ENCODE results near the gene OGFOD1. TPM values are rescaled to one million over a fixed set of nuclear protein-coding genes. Genes with fewer than 3 reads are reported as not detected.

The OGFOD1 gene
- total RNA-seq, 2 experiments from 2014 or later: 35.1 to 56.8 TPM

DNA sequence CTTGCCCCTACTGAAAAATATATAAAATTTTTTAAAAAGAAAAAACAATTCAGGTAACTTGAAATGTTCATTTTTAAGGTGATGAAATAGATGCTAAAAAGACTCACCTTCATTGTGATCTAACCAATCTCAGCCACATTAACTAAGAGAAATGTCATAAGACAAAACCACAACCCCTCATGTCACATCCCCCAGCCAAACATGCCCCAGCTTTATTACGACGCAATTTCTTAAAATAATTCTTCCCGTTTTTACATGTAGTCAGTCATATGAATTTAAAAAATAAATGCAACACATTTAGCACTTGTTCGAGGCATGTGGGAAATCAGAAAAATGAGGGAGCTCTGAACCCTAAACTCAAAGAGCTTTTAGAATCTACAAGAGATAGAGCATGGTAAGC is 35.5 kb upstream of the OGFOD1 start:
- POLR2A ChIA-PET: interaction anchor here (0.7 to 2.1 kb wide), 3 partner anchors 15 to 364 kb away, joined by 3 to 5 read pairs (median 3); partner anchors contain the start of genes NUDT21 and OGFOD1
- Histone ChIP-seq H3K4me2 (ENCODE audit: low read length) (peak overlapping the region; percentile 47; the same call in 1 of the 2 replicates), H3K4me1 (ENCODE audit: insufficient read depth, low read length, poor library complexity, severe bottlenecking) (peaks cover 25% of the 10 kb centered on the region), H3K4me3 (ENCODE audit: low read depth, low read length, poor library complexity, severe bottlenecking) (no peak overlapping the region), H3K9me2 (ENCODE audit: insufficient read depth, low read length) (no peaks in the 10 kb centered on the region), H3K9me3 (ENCODE audit: low read length) (no peaks in the 10 kb centered on the region), H2AFZ (ENCODE audit: low read length) (no peak overlapping the region), H3K36me3 (ENCODE audit: insufficient read depth, low read length) (peaks cover 46% of the 10 kb centered on the region), H3K79me2 (ENCODE audit: insufficient read depth, low read depth, low read length) (peaks cover 63% of the 10 kb centered on the region), H4K20me1 (ENCODE audit: insufficient read depth, low read length) (peaks cover 5% of the 10 kb centered on the region; the same call in 1 of the 2 replicates), H3K27ac (ENCODE audit: low read depth, low read length, poor library complexity, severe bottlenecking) (no peak overlapping the region)
- CTCF ChIA-PET (ENCODE audit: unreplicated experiment): no interaction called here
- intact Hi-C loops (cut with micrococcal nuclease; ENCODE audit: unreplicated experiment): no loop called here
- DNase-seq (ENCODE audit: low spot score): no peak
- TF ChIP-seq EZH2phosphoT487 (IDR thresholded peaks at IDR 0.05; ENCODE audit: borderline replicate concordance, low read depth, low read length): no peak
- TF ChIP-seq, protein P1, sequence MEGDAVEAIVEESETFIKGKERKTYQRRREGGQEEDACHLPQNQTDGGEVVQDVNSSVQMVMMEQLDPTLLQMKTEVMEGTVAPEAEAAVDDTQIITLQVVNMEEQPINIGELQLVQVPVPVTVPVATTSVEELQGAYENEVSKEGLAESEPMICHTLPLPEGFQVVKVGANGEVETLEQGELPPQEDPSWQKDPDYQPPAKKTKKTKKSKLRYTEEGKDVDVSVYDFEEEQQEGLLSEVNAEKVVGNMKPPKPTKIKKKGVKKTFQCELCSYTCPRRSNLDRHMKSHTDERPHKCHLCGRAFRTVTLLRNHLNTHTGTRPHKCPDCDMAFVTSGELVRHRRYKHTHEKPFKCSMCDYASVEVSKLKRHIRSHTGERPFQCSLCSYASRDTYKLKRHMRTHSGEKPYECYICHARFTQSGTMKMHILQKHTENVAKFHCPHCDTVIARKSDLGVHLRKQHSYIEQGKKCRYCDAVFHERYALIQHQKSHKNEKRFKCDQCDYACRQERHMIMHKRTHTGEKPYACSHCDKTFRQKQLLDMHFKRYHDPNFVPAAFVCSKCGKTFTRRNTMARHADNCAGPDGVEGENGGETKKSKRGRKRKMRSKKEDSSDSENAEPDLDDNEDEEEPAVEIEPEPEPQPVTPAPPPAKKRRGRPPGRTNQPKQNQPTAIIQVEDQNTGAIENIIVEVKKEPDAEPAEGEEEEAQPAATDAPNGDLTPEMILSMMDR (conservative IDR thresholded peaks at IDR 0.05; ENCODE audit: low read length): no peak
- no TSS peak for BruUV-seq (replicated peaks)

DNA sequence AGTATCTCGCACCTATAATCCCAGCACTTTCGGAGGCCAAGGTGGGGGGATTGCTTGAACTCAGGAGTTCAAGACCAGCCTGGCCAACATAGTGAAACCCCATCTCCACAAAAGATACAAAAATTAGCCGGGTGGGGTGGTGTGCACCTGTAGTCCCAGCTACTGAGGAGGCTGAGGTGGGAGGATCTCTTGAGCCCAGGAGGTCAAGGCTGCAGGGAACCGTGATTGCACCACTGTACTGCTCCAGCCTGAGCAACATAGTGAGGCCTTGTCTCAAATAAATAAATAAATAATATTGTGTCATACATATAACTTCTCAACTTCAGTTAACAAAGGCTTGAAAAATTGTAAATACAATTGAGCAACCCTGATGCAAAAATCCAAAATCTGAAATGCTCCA is 34.2 kb upstream of the OGFOD1 start:
- H4K20me1 ChIP-seq (ENCODE audit: insufficient read depth, low read length): peaks cover 5% of the 10 kb centered on the region; the same call in 1 of the 2 replicates
- H3K4me1 ChIP-seq (ENCODE audit: insufficient read depth, low read length, poor library complexity, severe bottlenecking): peaks cover 37% of the 10 kb centered on the region
- BruUV-seq (replicated peaks): no TSS peak
- ChIA-PET CTCF (ENCODE audit: unreplicated experiment) (no interaction called here), POLR2A (interaction anchor here (0.6 to 2.1 kb wide), 3 partner anchors 16 to 1529 kb away, joined by 3 to 5 read pairs (median 3); no protein-coding TSS in a partner anchor)
- no peak for DNase-seq (ENCODE audit: low spot score)
- peaks cover 34% of the 10 kb centered on the region for H3K36me3 ChIP-seq (ENCODE audit: insufficient read depth, low read length)
- H3K4me3 ChIP-seq (ENCODE audit: low read depth, low read length, poor library complexity, severe bottlenecking): no peak overlapping the region
- H3K27ac ChIP-seq (ENCODE audit: low read depth, low read length, poor library complexity, severe bottlenecking): no peak overlapping the region
- intact Hi-C loops (cut with micrococcal nuclease; ENCODE audit: unreplicated experiment): no loop called here
- H3K79me2 ChIP-seq (ENCODE audit: insufficient read depth, low read depth, low read length): peaks cover 76% of the 10 kb centered on the region
- no peak for TF ChIP-seq EZH2phosphoT487 (IDR thresholded peaks at IDR 0.05; ENCODE audit: borderline replicate concordance, low read depth, low read length)
- TF ChIP-seq, protein P1 (conservative IDR thresholded peaks at IDR 0.05; ENCODE audit: low read length): no peak
- H2AFZ ChIP-seq (ENCODE audit: low read length): no peak overlapping the region
- H3K9me3 ChIP-seq (ENCODE audit: low read length): no peaks in the 10 kb centered on the region
- no peaks in the 10 kb centered on the region for H3K9me2 ChIP-seq (ENCODE audit: insufficient read depth, low read length)
- no peak overlapping the region for H3K4me2 ChIP-seq (ENCODE audit: low read length)

DNA sequence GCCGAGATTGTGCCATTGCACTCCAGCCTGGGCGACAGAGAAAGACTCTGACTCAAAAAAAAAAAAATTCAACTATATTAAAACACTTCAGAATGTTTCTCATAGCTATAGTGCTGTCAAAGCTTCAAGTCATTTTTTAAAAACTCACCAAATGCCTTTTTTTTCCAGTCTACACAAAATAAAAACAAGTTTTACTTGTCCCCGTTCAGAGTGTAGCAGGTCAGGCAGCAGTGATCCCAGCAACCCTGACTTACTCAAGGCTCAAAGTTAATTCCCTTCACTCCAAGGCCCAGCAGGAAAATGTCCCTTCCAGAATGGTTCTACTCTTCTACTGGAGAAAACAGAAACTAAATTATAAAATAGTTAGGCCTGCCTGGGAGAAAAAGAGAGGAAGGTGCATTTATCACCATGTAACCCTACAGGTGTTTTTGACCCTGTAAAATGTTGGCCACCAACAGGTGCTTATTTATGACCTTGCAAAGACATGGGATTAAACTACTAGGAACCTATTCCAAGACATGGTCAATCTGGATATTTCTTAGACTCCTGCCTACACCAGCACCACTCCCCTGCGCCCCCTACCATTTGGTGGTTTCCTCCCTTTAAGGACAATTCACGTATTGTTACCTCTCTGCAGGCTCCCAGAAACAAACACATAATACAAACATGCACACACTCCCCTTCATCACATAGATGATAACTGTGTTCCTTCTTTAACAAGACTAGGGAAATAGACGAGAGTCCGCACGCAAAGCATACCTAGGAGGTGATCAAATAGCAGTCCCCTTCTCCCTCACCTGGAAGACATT is 31.4 kb upstream of the OGFOD1 start:
- TF ChIP-seq EZH2phosphoT487 (IDR thresholded peaks at IDR 0.05; ENCODE audit: borderline replicate concordance, low read depth, low read length): no peak
- TF ChIP-seq, protein P1 (conservative IDR thresholded peaks at IDR 0.05; ENCODE audit: low read length): peak; percentile 57
- no peak for DNase-seq (ENCODE audit: low spot score)
- no peak overlapping the region for H2AFZ ChIP-seq (ENCODE audit: low read length)
- peak overlapping the region; percentile 90 for H3K4me2 ChIP-seq (ENCODE audit: low read length)
- H4K20me1 ChIP-seq (ENCODE audit: insufficient read depth, low read length): peaks cover 5% of the 10 kb centered on the region; the same call in 1 of the 2 replicates
- ChIA-PET CTCF (ENCODE audit: unreplicated experiment) (no interaction called here), POLR2A (interaction anchor here (0.7 to 1.3 kb wide), 3 partner anchors 11 to 31 kb away, joined by 3 to 5 read pairs (median 4); partner anchors contain the start of genes NUDT21 and OGFOD1)
- H3K4me1 ChIP-seq (ENCODE audit: insufficient read depth, low read length, poor library complexity, severe bottlenecking): peaks cover 50% of the 10 kb centered on the region
- peaks cover 10% of the 10 kb centered on the region for H3K36me3 ChIP-seq (ENCODE audit: insufficient read depth, low read length)
- no peak overlapping the region for H3K4me3 ChIP-seq (ENCODE audit: low read depth, low read length, poor library complexity, severe bottlenecking)
- no TSS peak for BruUV-seq (replicated peaks)
- peaks cover 97% of the 10 kb centered on the region for H3K79me2 ChIP-seq (ENCODE audit: insufficient read depth, low read depth, low read length)
- intact Hi-C loops (cut with micrococcal nuclease; ENCODE audit: unreplicated experiment): no loop called here
- H3K27ac ChIP-seq (ENCODE audit: low read depth, low read length, poor library complexity, severe bottlenecking): peak overlapping the region; percentile 72
- H3K9me3 ChIP-seq (ENCODE audit: low read length): no peaks in the 10 kb centered on the region
- no peaks in the 10 kb centered on the region for H3K9me2 ChIP-seq (ENCODE audit: insufficient read depth, low read length)

Data from OCI-LY7 (cell line).